Sigmoid colon (tissue), 4 donors: Measurements from ENCODE around the gene TMED3.

Experiments used
- EP300 ChIP-seq, 4 donors: sonication (generic); formaldehyde crosslinking; IDR thresholded peaks; one replicate each; pipeline ENCODE4 v1.6.1; 2017; ENCODE audit warnings: antibody characterized with exemption in 4 of 4
- POLR2A ChIP-seq, 2 donors: fragments of 450-650 bp; IDR thresholded peaks; one replicate each; pipeline ENCODE4 v1.6.1; 2016; ENCODE audit warnings: antibody characterized with exemption in 2 of 2, mild to moderate bottlenecking in 2 of 2, moderate library complexity in 2 of 2
- POLR2AphosphoS5 ChIP-seq, 4 donors: sonication (generic); formaldehyde crosslinking; IDR thresholded peaks; one replicate each; pipeline ENCODE4 v1.6.1; 2017; ENCODE audit warnings: antibody characterized with exemption in 4 of 4
- TF ChIP-seq, protein P1 (sequence below), 4 experiments: fragments of 450-650 bp in 3 of 4; fragments of 200-600 bp in 1 of 4; IDR thresholded peaks; one replicate each; pipeline ENCODE4 v1.5.1; 2016 to 2019; ENCODE audit warnings: antibody characterized with exemption in 4 of 4, mild to moderate bottlenecking in 3 of 4, moderate library complexity in 2 of 4

DNA sequence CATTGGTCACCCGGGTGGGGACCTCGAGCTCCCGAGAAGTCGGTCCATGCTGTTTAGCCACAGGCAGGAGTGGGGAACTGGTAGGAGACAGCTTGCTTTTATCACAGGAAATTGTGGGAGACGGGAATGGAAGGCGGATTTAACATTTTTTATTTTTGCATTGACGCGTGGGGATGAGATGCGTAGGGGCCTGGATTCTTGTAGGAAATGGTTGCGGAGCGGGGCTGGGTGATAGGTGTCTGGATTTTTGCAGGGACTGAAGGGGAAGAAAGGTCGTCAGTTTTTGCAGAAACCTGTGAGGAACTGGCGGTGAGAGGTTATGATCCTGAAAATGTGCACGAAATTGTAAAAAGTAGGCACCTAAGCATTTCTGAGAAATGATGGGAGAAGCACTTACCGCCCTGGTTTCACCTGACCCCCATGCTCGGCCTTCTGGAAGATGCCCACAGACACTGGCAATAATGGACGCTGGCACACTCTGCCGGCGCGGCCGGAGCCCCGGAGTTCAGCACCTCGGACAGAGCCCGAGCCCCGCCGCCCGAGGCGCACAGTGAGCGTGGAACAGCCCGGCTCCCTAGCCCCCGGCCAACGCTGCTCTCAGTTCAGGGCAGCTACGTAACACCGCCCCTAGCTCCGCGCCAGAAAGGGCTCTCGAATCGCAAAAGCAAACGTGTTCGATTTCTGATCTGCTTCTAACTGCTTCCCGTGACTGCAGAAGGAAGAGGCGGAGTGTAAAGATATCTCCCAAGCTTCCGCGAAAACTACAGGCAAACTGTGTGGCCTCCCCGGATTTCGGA, 27.5 kb upstream of the TMED3 start:
- TF ChIP-seq, protein P1, sequence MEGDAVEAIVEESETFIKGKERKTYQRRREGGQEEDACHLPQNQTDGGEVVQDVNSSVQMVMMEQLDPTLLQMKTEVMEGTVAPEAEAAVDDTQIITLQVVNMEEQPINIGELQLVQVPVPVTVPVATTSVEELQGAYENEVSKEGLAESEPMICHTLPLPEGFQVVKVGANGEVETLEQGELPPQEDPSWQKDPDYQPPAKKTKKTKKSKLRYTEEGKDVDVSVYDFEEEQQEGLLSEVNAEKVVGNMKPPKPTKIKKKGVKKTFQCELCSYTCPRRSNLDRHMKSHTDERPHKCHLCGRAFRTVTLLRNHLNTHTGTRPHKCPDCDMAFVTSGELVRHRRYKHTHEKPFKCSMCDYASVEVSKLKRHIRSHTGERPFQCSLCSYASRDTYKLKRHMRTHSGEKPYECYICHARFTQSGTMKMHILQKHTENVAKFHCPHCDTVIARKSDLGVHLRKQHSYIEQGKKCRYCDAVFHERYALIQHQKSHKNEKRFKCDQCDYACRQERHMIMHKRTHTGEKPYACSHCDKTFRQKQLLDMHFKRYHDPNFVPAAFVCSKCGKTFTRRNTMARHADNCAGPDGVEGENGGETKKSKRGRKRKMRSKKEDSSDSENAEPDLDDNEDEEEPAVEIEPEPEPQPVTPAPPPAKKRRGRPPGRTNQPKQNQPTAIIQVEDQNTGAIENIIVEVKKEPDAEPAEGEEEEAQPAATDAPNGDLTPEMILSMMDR (IDR thresholded peaks at IDR 0.05) = no peak
- no peak for TF ChIP-seq POLR2A (IDR thresholded peaks at IDR 0.05)
- no peak for TF ChIP-seq POLR2AphosphoS5 (IDR thresholded peaks at IDR 0.05)
- TF ChIP-seq EP300 (IDR thresholded peaks at IDR 0.05) = no peak
